IPS-15b (cell line): ENCODE results near the gene GNG14.

Experiments
- H3K27me3 ChIP-seq: one replicate; pipeline ENCODE4 v1.6.1; 2013; ENCODE audit warnings: low read length; ENCODE audit not compliant: control insufficient read depth, insufficient read depth
- H3K36me3 ChIP-seq: one replicate; pipeline ENCODE4 v1.6.1; 2013; ENCODE audit warnings: low read length; ENCODE audit not compliant: control insufficient read depth, insufficient read depth
- H3K4me1 ChIP-seq: one replicate; pipeline ENCODE4 v1.6.1; 2013; ENCODE audit warnings: mild to moderate bottlenecking, low read length; ENCODE audit not compliant: control insufficient read depth, insufficient read depth
- H3K4me3 ChIP-seq: one replicate; pipeline ENCODE4 v1.5.1; 2013; ENCODE audit warnings: low read depth, low read length
- H3K9ac ChIP-seq: one replicate; pipeline ENCODE4 v1.6.1; 2013; ENCODE audit warnings: low read depth, mild to moderate bottlenecking, low read length
- H3K9me3 ChIP-seq: one replicate; pipeline ENCODE4 v1.6.1; 2013; ENCODE audit warnings: mild to moderate bottlenecking, low read length; ENCODE audit not compliant: control insufficient read depth, insufficient read depth

GNG14 gene

DNA sequence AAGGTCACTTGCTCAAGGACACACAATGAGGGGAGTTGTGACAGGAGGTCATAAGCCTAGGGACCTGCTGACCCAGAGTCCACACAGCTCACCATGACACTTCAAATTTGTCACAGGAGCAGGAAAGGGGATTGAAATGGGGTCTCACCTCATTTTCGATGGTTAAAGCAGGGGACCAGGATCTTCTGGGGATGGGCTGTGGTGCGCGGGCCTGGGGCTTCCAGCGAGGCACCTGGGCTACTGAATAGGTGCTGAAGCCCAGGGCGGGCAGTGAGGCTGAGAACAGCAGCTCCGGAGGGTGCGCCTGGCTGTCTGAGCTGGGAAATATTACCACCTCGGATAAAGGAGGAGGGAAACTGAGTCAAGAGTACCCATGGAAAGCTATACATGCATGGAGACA, 32.3 kb upstream of the GNG14 start:
- H3K27me3 ChIP-seq, result no peaks in the 10 kb centered on the region
- H3K4me1 ChIP-seq, result no peaks in the 10 kb centered on the region
- H3K4me3 ChIP-seq, result no peak overlapping the region
- H3K36me3 ChIP-seq, result peaks cover 9% of the 10 kb centered on the region
- H3K9ac ChIP-seq, result no peak overlapping the region
- no peaks in the 10 kb centered on the region for H3K9me3 ChIP-seq

GRCh38 chr19:12656899-12657571, 30.8 kb upstream of the GNG14 start:
- H3K9me3 ChIP-seq, result no peaks in the 10 kb centered on the region
- H3K27me3 ChIP-seq, result no peaks in the 10 kb centered on the region
- H3K4me1 ChIP-seq, result no peaks in the 10 kb centered on the region
- peak overlapping the region; percentile 43 for H3K4me3 ChIP-seq
- H3K36me3 ChIP-seq, result peaks cover 17% of the 10 kb centered on the region
- peak overlapping the region; percentile 4 for H3K9ac ChIP-seq

DNA sequence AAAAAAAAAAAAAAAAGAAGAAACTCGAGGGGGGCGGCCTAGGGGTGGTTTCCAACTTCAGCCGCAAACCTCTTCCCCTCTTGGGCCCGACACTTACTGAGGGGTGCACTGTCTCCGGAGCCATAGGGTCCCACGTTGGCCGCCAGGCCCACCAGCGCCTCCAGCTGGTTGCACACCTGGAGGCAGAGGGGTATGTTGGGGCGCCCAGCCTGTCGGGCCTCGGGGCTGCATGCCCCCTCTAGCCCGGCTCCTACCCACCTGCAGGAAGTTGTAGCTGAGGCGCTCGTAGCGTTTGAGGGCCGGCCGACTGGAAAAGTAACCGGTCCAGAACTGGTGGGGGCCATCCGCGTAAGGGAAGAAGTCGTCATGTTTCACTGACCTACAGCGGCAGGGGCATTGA, 29.8 kb upstream of the GNG14 start:
- H3K27me3 ChIP-seq, result no peaks in the 10 kb centered on the region
- H3K4me1 ChIP-seq, result no peaks in the 10 kb centered on the region
- no peaks in the 10 kb centered on the region for H3K9me3 ChIP-seq
- H3K36me3 ChIP-seq, result peaks cover 17% of the 10 kb centered on the region
- no peak overlapping the region for H3K4me3 ChIP-seq
- no peak overlapping the region for H3K9ac ChIP-seq

DNA sequence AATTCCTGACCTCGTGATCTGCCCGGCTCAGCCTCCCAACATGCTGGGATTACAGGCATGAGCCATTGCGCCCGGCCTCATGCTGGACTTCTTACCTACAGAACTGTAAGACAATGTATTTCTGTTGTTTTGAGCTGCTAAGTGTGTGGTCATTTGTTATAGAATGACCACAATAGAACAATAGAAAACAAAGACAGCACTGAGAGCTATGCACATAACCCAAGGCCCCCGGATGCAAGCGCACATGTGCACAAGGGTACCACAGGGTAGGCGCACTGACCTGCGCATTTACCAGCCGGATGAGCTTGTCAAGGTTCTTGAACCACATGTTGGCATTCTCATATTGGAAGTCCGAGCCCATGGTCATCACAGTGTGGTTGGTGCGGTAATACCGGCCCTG, 26.8 kb upstream of the GNG14 start:
- Histone ChIP-seq H3K4me1 (peaks cover 1% of the 10 kb centered on the region), H3K27me3 (no peaks in the 10 kb centered on the region), H3K9me3 (no peaks in the 10 kb centered on the region), H3K4me3 (no peak overlapping the region), H3K9ac (no peak overlapping the region), H3K36me3 (peaks cover 26% of the 10 kb centered on the region)

GRCh38 chr19:12664406-12665280, 23.2 kb upstream of the GNG14 start:
- peaks cover 19% of the 10 kb centered on the region for H3K36me3 ChIP-seq
- no peaks in the 10 kb centered on the region for H3K9me3 ChIP-seq
- peaks cover 3% of the 10 kb centered on the region for H3K4me1 ChIP-seq
- no peaks in the 10 kb centered on the region for H3K27me3 ChIP-seq
- H3K4me3 ChIP-seq, result no peak overlapping the region
- no peak overlapping the region for H3K9ac ChIP-seq

GRCh38 chr19:12665281-12665573, 22.6 kb upstream of the GNG14 start:
- H3K4me3 ChIP-seq, result no peak overlapping the region
- H3K4me1 ChIP-seq, result peaks cover 3% of the 10 kb centered on the region
- no peak overlapping the region for H3K9ac ChIP-seq
- H3K27me3 ChIP-seq, result no peaks in the 10 kb centered on the region
- H3K36me3 ChIP-seq, result peaks cover 19% of the 10 kb centered on the region
- H3K9me3 ChIP-seq, result no peaks in the 10 kb centered on the region

- Histone ChIP-seq H3K4me1 (peaks cover 4% of the 10 kb centered on the region), H3K4me3 (peak overlapping the region; percentile 83), H3K36me3 (peaks cover 19% of the 10 kb centered on the region), H3K9me3 (no peaks in the 10 kb centered on the region), H3K9ac (peak overlapping the region; percentile 67), H3K27me3 (no peaks in the 10 kb centered on the region)
Observed at GRCh38 chr19:12665671-12666264, 22.0 kb upstream of the GNG14 start.

DNA sequence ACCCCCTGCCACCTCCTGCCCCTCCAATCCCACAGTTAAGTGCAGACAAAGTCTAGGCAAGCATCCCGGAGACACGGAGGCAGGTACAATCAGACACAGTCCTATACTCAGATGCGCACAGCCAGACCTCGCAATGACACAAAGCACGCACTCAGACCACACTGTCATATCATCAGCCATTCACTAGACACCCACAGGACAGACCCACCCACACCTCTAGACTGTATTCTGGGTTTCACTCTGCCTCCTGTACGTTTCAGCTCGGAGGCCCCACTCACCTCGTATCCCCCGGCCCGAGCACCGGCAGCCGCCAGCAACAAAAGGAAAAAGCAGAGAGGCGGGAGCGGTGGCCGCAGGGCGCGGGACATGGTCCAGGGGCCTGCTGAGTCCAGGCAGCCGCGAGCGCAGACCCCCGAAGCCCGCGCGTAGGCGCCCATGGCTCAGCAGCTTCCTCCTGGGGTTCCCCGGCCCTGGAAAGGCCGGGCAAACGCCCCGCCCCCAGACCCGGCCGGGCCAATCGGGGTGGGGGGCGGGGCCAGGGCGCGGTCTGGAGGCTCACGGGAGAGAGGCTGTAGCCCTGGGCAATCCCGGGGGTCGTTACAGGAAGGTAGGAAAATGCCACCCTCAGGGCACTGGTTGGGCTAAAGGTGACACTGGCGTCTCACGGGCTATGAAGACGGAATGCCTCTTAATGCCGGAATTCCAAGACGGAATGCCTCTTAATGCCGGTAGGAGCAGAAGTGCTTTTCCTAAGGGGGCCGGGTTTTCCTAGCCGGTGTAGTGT, 21.3 kb upstream of the GNG14 start, which contains the start of the genes MAN2B1 and WDR83:
TSS of gene MAN2B1 (minus strand) at position 478 of the 784 bp plus-strand sequence. CDS start at position 437, 41 bp downstream.
TSS of gene WDR83 (plus strand) at position 543 of the 784 bp plus-strand sequence. CDS start 2,984 bp downstream, outside the sequence.
- H3K4me3 ChIP-seq, result peak within 1 kb of the TSS; percentile 83
- peaks cover 12% of the 10 kb centered on the region for H3K36me3 ChIP-seq
- no peaks in the 10 kb centered on the region for H3K27me3 ChIP-seq
- H3K4me1 ChIP-seq, result peaks cover 4% of the 10 kb centered on the region
- H3K9ac ChIP-seq, result peak within 1 kb of the TSS; percentile 67
- no peaks in the 10 kb centered on the region for H3K9me3 ChIP-seq

DNA sequence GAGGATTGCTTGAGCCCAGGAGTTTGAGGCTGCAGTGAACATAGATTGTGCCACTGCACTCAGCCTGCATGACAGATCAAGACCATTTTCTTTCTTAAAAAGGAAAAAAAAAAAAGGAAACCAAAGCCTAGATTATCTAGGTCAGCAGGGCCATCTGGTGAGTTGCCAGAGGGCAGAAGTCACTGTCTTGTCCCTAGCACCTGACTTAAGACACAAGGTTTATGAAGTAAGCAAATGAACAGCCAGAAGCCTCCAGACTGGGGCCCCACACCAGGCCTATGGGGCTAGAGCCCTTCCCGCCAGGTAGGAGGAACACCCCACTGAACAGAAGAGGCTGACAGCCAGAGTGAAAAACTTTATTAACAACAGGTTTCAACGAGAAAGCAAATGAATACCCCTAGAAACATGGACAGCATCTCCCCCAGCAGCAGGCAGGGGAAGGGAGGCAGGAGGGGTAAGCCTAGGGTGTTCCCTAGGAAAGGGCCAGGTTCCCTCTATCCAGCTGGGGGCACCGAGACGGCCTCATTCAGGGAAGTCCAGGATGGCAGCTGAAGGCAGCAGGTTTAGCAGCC, 20.0 kb upstream of the GNG14 start:
- no peaks in the 10 kb centered on the region for H3K27me3 ChIP-seq
- peaks cover 15% of the 10 kb centered on the region for H3K36me3 ChIP-seq
- no peak overlapping the region for H3K9ac ChIP-seq
- H3K9me3 ChIP-seq, result no peaks in the 10 kb centered on the region
- peaks cover 4% of the 10 kb centered on the region for H3K4me1 ChIP-seq
- H3K4me3 ChIP-seq, result peak overlapping the region; percentile 86

DNA sequence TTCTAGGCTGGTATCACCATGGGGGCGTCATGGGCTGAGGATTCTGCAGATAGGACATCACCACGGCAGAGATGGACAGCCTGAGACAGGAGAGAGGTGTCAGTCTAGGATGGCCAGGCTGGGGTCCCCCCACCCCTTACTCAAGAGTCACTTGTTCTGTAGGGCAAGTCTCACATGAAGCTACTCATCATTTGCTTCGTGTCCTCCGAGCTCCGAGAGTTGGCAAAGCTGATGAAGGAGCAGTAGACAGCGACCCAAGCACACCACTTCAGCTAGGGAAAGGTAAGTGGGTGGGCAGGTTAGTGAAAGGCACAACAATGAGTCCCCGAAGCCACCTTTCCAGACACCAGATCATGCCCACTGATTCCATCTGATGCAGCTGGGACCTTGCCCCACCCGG, 19.5 kb upstream of the GNG14 start:
- Histone ChIP-seq H3K9ac (no peak overlapping the region), H3K27me3 (no peaks in the 10 kb centered on the region), H3K36me3 (peaks cover 15% of the 10 kb centered on the region), H3K4me1 (peaks cover 4% of the 10 kb centered on the region), H3K4me3 (peak overlapping the region; percentile 86), H3K9me3 (no peaks in the 10 kb centered on the region)

DNA sequence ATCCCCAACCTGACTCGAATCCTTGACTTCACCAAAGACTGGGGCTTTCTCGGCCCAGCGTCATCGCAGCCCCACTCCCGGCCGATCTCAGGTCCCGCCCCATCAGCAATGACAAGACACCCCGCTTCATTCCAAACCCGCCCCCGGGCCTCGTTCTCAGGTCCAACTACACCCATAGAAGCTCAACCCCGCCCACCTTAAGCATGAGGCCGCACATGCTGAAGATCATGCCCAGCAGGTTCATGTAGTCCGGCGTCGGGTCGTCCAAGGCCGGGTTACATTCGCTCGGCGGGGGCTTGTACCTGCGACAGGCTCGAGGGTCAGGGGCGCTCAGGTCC, 18.9 kb upstream of the GNG14 start:
- Histone ChIP-seq H3K9ac (peak overlapping the region; percentile 95), H3K4me3 (peak overlapping the region; percentile 86), H3K4me1 (peaks cover 4% of the 10 kb centered on the region), H3K36me3 (peaks cover 15% of the 10 kb centered on the region), H3K27me3 (no peaks in the 10 kb centered on the region), H3K9me3 (no peaks in the 10 kb centered on the region)
